Gastroesophageal sphincter (tissue), 3 donors: ENCODE data around the gene KCNE4.

Experiments used
- CTCF ChIP-seq, 4 experiments: fragments of 200-600 bp in 2 of 4; fragments of 450-650 bp in 2 of 4; sonication (generic) in 1 of 4; IDR thresholded peaks; one replicate each; pipeline ENCODE4 v1.5.1; 2017 to 2019; ENCODE audit warnings: antibody characterized with exemption in 4 of 4, mild to moderate bottlenecking in 2 of 4, moderate library complexity in 2 of 4
- EP300 ChIP-seq: sonication (generic); formaldehyde crosslinking; IDR thresholded peaks from one replicate; pipeline ENCODE4 v1.6.1; 2017; ENCODE audit warnings: antibody characterized with exemption, mild to moderate bottlenecking

- no peak for TF ChIP-seq CTCF (IDR thresholded peaks at IDR 0.05)
- TF ChIP-seq EP300, result no peak
Measured at GRCh38 chr2:223093436-223094241, 41.6 kb downstream of the KCNE4 start.
